ENCODE data around the gene ARCN1. TPM values are rescaled to one million over a fixed set of nuclear protein-coding genes. Genes with fewer than 3 reads are reported as not detected.

ARCN1 gene
- total and polyA plus RNA-seq, 2 donors (not counting 1 experiment from before 2014, with no cell fraction given) = 42.9 to 83.2 TPM

DNA sequence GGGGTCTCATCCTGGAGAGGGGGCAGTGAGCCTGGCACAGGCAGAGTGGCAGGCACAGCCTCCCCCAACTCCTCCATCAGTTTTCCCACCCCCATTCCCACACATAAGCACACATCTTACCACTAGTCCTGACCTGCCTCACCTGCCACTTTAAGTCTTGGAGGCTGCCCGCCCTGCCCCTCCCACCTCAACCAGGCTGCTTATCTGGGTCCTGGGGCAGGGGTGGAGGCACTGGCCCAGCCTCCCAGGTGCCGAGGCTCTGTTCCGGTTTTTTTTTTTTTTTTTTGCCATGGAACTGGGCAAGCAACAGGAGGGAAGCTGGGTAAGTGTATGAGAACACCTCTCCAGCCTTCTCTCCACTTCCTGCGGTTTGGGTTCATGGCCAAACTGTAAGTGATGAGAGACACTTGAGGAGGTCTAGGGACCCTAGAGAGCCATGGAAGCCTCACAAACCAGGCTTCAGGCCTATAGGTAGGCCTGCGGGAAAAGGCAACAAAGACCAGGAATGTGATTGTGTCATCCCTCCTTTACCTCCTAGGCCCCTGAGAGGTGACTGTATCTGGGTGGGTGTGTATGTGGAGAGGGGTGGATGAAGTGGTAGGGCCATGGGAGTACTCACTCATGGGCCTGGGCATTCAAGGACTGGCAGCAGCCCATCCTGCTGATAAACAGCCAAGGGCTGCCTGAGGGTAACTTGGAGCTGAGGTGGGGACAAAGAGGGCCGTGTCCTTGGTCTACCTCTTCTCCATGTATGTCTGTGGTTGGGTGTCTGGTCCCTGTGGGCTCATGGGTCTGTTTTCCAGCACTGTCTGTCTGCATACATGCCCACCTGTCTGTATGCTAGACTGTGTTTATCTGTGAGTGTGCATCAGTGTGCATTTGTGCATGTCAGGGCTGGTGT, 57.8 kb downstream of the ARCN1 start:
- Histone ChIP-seq H3K4me2 (replicated peaks; ENCODE audit: low read depth, low read length, poor library complexity, severe bottlenecking) (no peak overlapping the region), H3K79me2 (ENCODE audit: control insufficient read depth, insufficient read depth, low read length) (no peaks in the 10 kb centered on the region), H3K27ac (ENCODE audit: low read length in 2 of 2) (no peak overlapping the region), H3K4me1 (ENCODE audit: control insufficient read depth in 2 of 2, insufficient read depth in 2 of 2, low read length in 2 of 2) (no peaks in the 10 kb centered on the region), H4K20me1 (ENCODE audit: control insufficient read depth, insufficient read depth, low read length, poor library complexity, severe bottlenecking) (no peaks in the 10 kb centered on the region), H3K36me3 (replicated peaks in 1 of 2; ENCODE audit: control extremely low read depth in 1 of 2, control insufficient read depth in 1 of 2, extremely low read depth in 1 of 2, insufficient read depth in 2 of 2, low read length in 1 of 2) (no peaks in the 10 kb centered on the region), H2AFZ (ENCODE audit: insufficient read depth, low read depth, low read length, poor library complexity, severe bottlenecking) (no peak overlapping the region), H3K27me3 (replicated peaks in 1 of 4; ENCODE audit: control extremely low read depth in 1 of 4, control insufficient read depth in 3 of 4, insufficient read depth in 4 of 4, low read length in 3 of 4) (peaks cover 0 to 4% (median under 1%) of the 10 kb centered on the region in 4 experiments), H3K9me3 (ENCODE audit: control extremely low read depth in 1 of 3, control insufficient read depth in 2 of 3, insufficient read depth in 1 of 3, low read length in 2 of 3) (no peaks in the 10 kb centered on the region), H3K9ac (ENCODE audit: low read length) (no peak overlapping the region), H3K4me3 (ENCODE audit: control extremely low read depth in 1 of 5, extremely low read depth in 1 of 5, insufficient read depth in 1 of 5, low read depth in 2 of 5, low read length in 4 of 5) (no peak overlapping the region)
- WGBS (ENCODE audit: insufficient coverage) = 68% methylated on average over 2 of the region's 6 CpGs
- POLR2A ChIA-PET = no interaction called here
- ATAC-seq (ENCODE audit: low read depth) (no peak), DNase-seq (no peak)
- Mint-ChIP-seq H3K4me3 (no peak overlapping the region), H3K9me3 (ENCODE audit: insufficient read depth) (no peaks in the 10 kb centered on the region), H3K4me1 (no peaks in the 10 kb centered on the region), H3K27ac (no peak overlapping the region), H3K27me3 (peaks cover 4% of the 10 kb centered on the region)
- CTCF ChIA-PET = no interaction called here
- intact Hi-C loops (cut with micrococcal nuclease) = no loop called here
- TF ChIP-seq CTCF (IDR thresholded peaks at IDR 0.05) (no peak), EZH2 (IDR thresholded peaks at IDR 0.05; ENCODE audit: borderline replicate concordance, insufficient read depth, low read depth, low read length, poor library complexity, severe bottlenecking) (no peak)

Data from B cell (primary cell).